Fibroblast of lung (primary cell): Measurements from ENCODE around the gene CC2D2A.

ENCODE experiments used
- CTCF ChIP-seq, 2 donors: IDR thresholded peaks in 1 of 2; conservative IDR thresholded peaks in 1 of 2; 1 replicate in 1 of 2; 2 replicates in 1 of 2; pipeline ENCODE4 v1.5.1; 2011 to 2012; ENCODE audit warnings: low read length in 2 of 2, control low read depth in 1 of 2, inconsistent platforms in 1 of 2, low read depth in 1 of 2, mild to moderate bottlenecking in 1 of 2
- EZH2 ChIP-seq: IDR thresholded peaks from 2 replicates; pipeline ENCODE4 v1.5.1; 2012; ENCODE audit warnings: low read length, control low read depth, mild to moderate bottlenecking; ENCODE audit errors: missing control alignments

- TF ChIP-seq CTCF (conservative IDR thresholded peaks at IDR 0.05 in 1 of 2, IDR thresholded peaks at IDR 0.05 in 1 of 2; ENCODE audit: low read depth in 1 of 2, low read length in 2 of 2) (no peak), EZH2 (no peak)
Observed at GRCh38 chr4:15575966-15576365, 106.3 kb downstream of the CC2D2A start.
